Keratinocyte (primary cell): ENCODE measurements around the gene SEL1L2. TPM values are rescaled to one million over a fixed set of nuclear protein-coding genes. Genes with fewer than 3 reads are reported as not detected.
A peak's percentile ranks its signal among the peaks of the same experiment; 100 is the strongest.

ENCODE experiments used
- DNase-seq: peaks from one replicate; pipeline ENCODE4 v3.0.0-alpha.2; 2011; ENCODE audit warnings: low read depth, missing footprints, low spot score
- FAIRE-seq: peaks from 2 replicates; lab custom pipeline; 2011; peaks lifted over from hg19 to GRCh38; lab: Jason Lieb, UNC
- H2AFZ ChIP-seq: 2 replicates; pipeline ENCODE4 v1.6.0; 2012; ENCODE audit warnings: low read length, control low read depth, inconsistent platforms; ENCODE audit not compliant: control insufficient read depth
- H3K27ac ChIP-seq: 2 replicates; pipeline ENCODE4 v1.5.1; 2011; ENCODE audit warnings: low read length; ENCODE audit not compliant: control insufficient read depth, insufficient read depth
- H3K27me3 ChIP-seq: 3 replicates; pipeline ENCODE4 v1.6.0; 2011; ENCODE audit warnings: low read length; ENCODE audit not compliant: control insufficient read depth, insufficient read depth; ENCODE audit errors: extremely low read depth
- H3K36me3 ChIP-seq, 2 experiments: 2 replicates in 1 of 2; 3 replicates in 1 of 2; pipeline ENCODE4 v1.5.1; 2011; ENCODE audit warnings: low read length in 2 of 2, mild to moderate bottlenecking in 1 of 2; ENCODE audit not compliant: control insufficient read depth in 2 of 2, insufficient read depth in 2 of 2; ENCODE audit errors: extremely low read depth in 1 of 2
- H3K4me1 ChIP-seq: 3 replicates; pipeline ENCODE4 v1.5.1; 2011; ENCODE audit warnings: low read length; ENCODE audit not compliant: control insufficient read depth, insufficient read depth; ENCODE audit errors: extremely low read depth
- H3K4me2 ChIP-seq: 3 replicates; pipeline ENCODE4 v1.6.0; 2011; ENCODE audit warnings: low read depth, low read length; ENCODE audit not compliant: control insufficient read depth, insufficient read depth; ENCODE audit errors: extremely low read depth
- H3K4me3 ChIP-seq, 3 experiments: fragments of 200-600 bp in 1 of 3; sonication (generic) in 1 of 3; 2 replicates in 2 of 3; 3 replicates in 1 of 3; pipeline ENCODE4 v1.5.1; 2011 to 2016; ENCODE audit warnings: low read length in 3 of 3, mild to moderate bottlenecking in 3 of 3, control low read depth in 2 of 3, inconsistent platforms in 1 of 3, low read depth in 1 of 3, mixed read lengths in 1 of 3, mixed run types in 1 of 3, moderate library complexity in 1 of 3; ENCODE audit not compliant: control insufficient read depth in 2 of 3, insufficient read depth in 2 of 3; ENCODE audit errors: extremely low read depth in 1 of 3
- H3K79me2 ChIP-seq: 2 replicates; pipeline ENCODE4 v1.6.0; 2012; ENCODE audit warnings: low read length; ENCODE audit not compliant: control insufficient read depth, insufficient read depth
- H3K9ac ChIP-seq: 3 replicates; pipeline ENCODE4 v1.6.0; 2011; ENCODE audit warnings: low read length; ENCODE audit not compliant: control insufficient read depth, insufficient read depth; ENCODE audit errors: extremely low read depth
- H3K9me1 ChIP-seq: 3 replicates; pipeline ENCODE4 v1.6.0; 2011; ENCODE audit warnings: low read length; ENCODE audit not compliant: control insufficient read depth, insufficient read depth; ENCODE audit errors: extremely low read depth
- H3K9me3 ChIP-seq: 2 replicates; pipeline ENCODE4 v1.5.1; 2012; ENCODE audit warnings: low read depth, low read length; ENCODE audit not compliant: control insufficient read depth
- H4K20me1 ChIP-seq: 3 replicates; pipeline ENCODE4 v1.6.0; 2011; ENCODE audit warnings: low read length; ENCODE audit not compliant: control insufficient read depth, insufficient read depth; ENCODE audit errors: extremely low read depth
- CTCF ChIP-seq, 3 experiments: IDR thresholded peaks in 1 of 3; conservative IDR thresholded peaks in 1 of 3; optimal IDR thresholded peaks in 1 of 3; 2 replicates in 2 of 3; 3 replicates in 1 of 3; pipeline versions ENCODE3 to v1.5.1; 2011; ENCODE audit warnings: low read length in 3 of 3, mild to moderate bottlenecking in 3 of 3, moderate library complexity in 2 of 3, control low read depth in 1 of 3, inconsistent platforms in 1 of 3; ENCODE audit not compliant: insufficient read depth in 2 of 3; ENCODE audit errors: extremely low read depth in 1 of 3
- EZH2 ChIP-seq: IDR thresholded peaks from one replicate; pipeline ENCODE4 v1.6.1; 2012; ENCODE audit warnings: inconsistent platforms, mild to moderate bottlenecking, low read length, moderate library complexity
- dilution Hi-C: fragments of 300-500 bp; cut with MboI; formaldehyde crosslinking; loops from one replicate; pipeline ENCODE4 v1.7.0; 2020; ENCODE audit warnings: low sequenced_read_pairs; ENCODE audit not compliant: extremely low pct_ligation_motif_present
- polyA plus RNA-seq, 5 experiments: library from polyadenylated mRNA; depleted of rRNA in 3 of 5; stranded (reverse) in 3 of 5; stranded (forward) in 1 of 5; unstranded in 1 of 5; fragments of >200 nt; gene quantifications; 1 replicate in 1 of 5; 2 replicates in 3 of 5; 3 replicates in 1 of 5; pipeline versions ENCODE4 v1.2.1 to v1.2.3, GENCODE V29; 2011 to 2012; ENCODE audit warnings: missing spikeins in 2 of 5, low read depth in 1 of 5, low replicate concordance in 1 of 5

Gene SEL1L2
- polyA plus RNA-seq, 1 donor (not counting 4 experiments of a cell fraction or from before 2014, with no cell fraction given), result not detected

GRCh38 chr20:13898012-13898612, 92.3 kb downstream of the SEL1L2 start:
- no peak overlapping the region for H2AFZ ChIP-seq
- no peaks in the 10 kb centered on the region for H3K4me1 ChIP-seq
- TF ChIP-seq CTCF (optimal IDR thresholded peaks at IDR 0.05 in 1 of 3, IDR thresholded peaks at IDR 0.05 in 1 of 3, conservative IDR thresholded peaks at IDR 0.05 in 1 of 3; ENCODE audit: extremely low read depth in 1 of 3, insufficient read depth in 2 of 3, low read length in 3 of 3) (peak in 1 of 3 experiments; percentile 2), EZH2 (no peak)
- H3K36me3 ChIP-seq, result no peaks in the 10 kb centered on the region
- FAIRE-seq (no peak), DNase-seq (no peak)
- no peak overlapping the region for H3K9ac ChIP-seq
- H3K9me1 ChIP-seq, result no peaks in the 10 kb centered on the region
- H3K79me2 ChIP-seq, result no peaks in the 10 kb centered on the region
- dilution Hi-C loops, result no loop called here
- no peak overlapping the region for H3K27ac ChIP-seq
- no peaks in the 10 kb centered on the region for H3K27me3 ChIP-seq
- H3K4me2 ChIP-seq, result no peak overlapping the region
- H3K9me3 ChIP-seq, result no peaks in the 10 kb centered on the region
- H3K4me3 ChIP-seq, result no peak overlapping the region
- no peaks in the 10 kb centered on the region for H4K20me1 ChIP-seq

- no peak overlapping the region for H2AFZ ChIP-seq
- dilution Hi-C loops, result no loop called here
- no peak overlapping the region for H3K4me3 ChIP-seq
- H3K79me2 ChIP-seq, result no peaks in the 10 kb centered on the region
- H3K36me3 ChIP-seq, result no peaks in the 10 kb centered on the region
- H3K4me2 ChIP-seq, result no peak overlapping the region
- TF ChIP-seq EZH2 (no peak), CTCF (optimal IDR thresholded peaks at IDR 0.05 in 1 of 3, IDR thresholded peaks at IDR 0.05 in 1 of 3, conservative IDR thresholded peaks at IDR 0.05 in 1 of 3; ENCODE audit: extremely low read depth in 1 of 3, insufficient read depth in 2 of 3, low read length in 3 of 3) (no peak)
- H3K4me1 ChIP-seq, result no peaks in the 10 kb centered on the region
- FAIRE-seq (no peak), DNase-seq (no peak)
- H3K27ac ChIP-seq, result no peak overlapping the region
- H4K20me1 ChIP-seq, result no peaks in the 10 kb centered on the region
- H3K9me1 ChIP-seq, result no peaks in the 10 kb centered on the region
- H3K27me3 ChIP-seq, result no peaks in the 10 kb centered on the region
- no peak overlapping the region for H3K9ac ChIP-seq
- H3K9me3 ChIP-seq, result no peaks in the 10 kb centered on the region
Measured at GRCh38 chr20:13891575-13891974, 98.8 kb downstream of the SEL1L2 start.
